H9 (cell line): Measurements from ENCODE around the gene RCAN3. TPM values are rescaled to one million over a fixed set of nuclear protein-coding genes. Genes with fewer than 3 reads are reported as not detected.

Source experiments
- DNase-seq: peaks from one replicate; pipeline ENCODE4 v3.0.0-alpha.2; 2017
- H2AFZ ChIP-seq: one replicate; pipeline ENCODE4 v1.6.1; 2013; ENCODE audit warnings: mild to moderate bottlenecking, low read length, control low read depth, moderate library complexity
- H2AK5ac ChIP-seq: 2 replicates; pipeline ENCODE4 v1.6.1; 2013; ENCODE audit warnings: low read length, control low read depth, mixed read lengths; ENCODE audit not compliant: insufficient read length
- H2BK120ac ChIP-seq: one replicate; pipeline ENCODE4 v1.6.1; 2013; ENCODE audit warnings: low read depth, mild to moderate bottlenecking, low read length, control low read depth, inconsistent platforms; ENCODE audit not compliant: poor library complexity, severe bottlenecking
- H2BK12ac ChIP-seq: 2 replicates; pipeline ENCODE4 v1.6.1; 2013; ENCODE audit warnings: low read length, control low read depth, mixed read lengths, low read depth; ENCODE audit not compliant: insufficient read length
- H2BK15ac ChIP-seq: 2 replicates; pipeline ENCODE4 v1.6.1; 2013; ENCODE audit warnings: low read depth, low read length, control low read depth
- H2BK20ac ChIP-seq: one replicate; pipeline ENCODE4 v1.6.1; 2013; ENCODE audit warnings: low read depth, mild to moderate bottlenecking, low read length, control low read depth, inconsistent platforms; ENCODE audit not compliant: poor library complexity, severe bottlenecking
- H2BK5ac ChIP-seq: 2 replicates; pipeline ENCODE4 v1.6.1; 2013; ENCODE audit warnings: low read length, control low read depth, mixed read lengths; ENCODE audit not compliant: insufficient read length
- H3K14ac ChIP-seq: 2 replicates; pipeline ENCODE4 v1.6.1; 2013; ENCODE audit warnings: low read length, control low read depth; ENCODE audit not compliant: insufficient read depth
- H3K18ac ChIP-seq: 2 replicates; pipeline ENCODE4 v1.6.1; 2013; ENCODE audit warnings: low read depth, mild to moderate bottlenecking, mixed read lengths, low read length, control low read depth; ENCODE audit not compliant: insufficient read length
- H3K23ac ChIP-seq: 2 replicates; pipeline ENCODE4 v1.6.1; 2013; ENCODE audit warnings: low read length, control low read depth, mixed read lengths, low read depth; ENCODE audit not compliant: insufficient read length
- H3K23me2 ChIP-seq: 2 replicates; pipeline ENCODE4 v1.6.1; 2013; ENCODE audit warnings: low read depth, mild to moderate bottlenecking, mixed read lengths, low read length, control low read depth; ENCODE audit not compliant: insufficient read length, poor library complexity, severe bottlenecking
- H3K27ac ChIP-seq: 2 replicates; pipeline ENCODE4 v1.5.1; 2013; ENCODE audit warnings: low read length, control low read depth, mixed read lengths, low read depth; ENCODE audit not compliant: insufficient read length
- H3K27me3 ChIP-seq: 2 replicates; pipeline ENCODE4 v1.6.1; 2013; ENCODE audit warnings: low read length, control low read depth, inconsistent platforms; ENCODE audit not compliant: insufficient read depth
- H3K4ac ChIP-seq: 2 replicates; pipeline ENCODE4 v1.6.1; 2013; ENCODE audit warnings: low read depth, mild to moderate bottlenecking, control low read depth, inconsistent platforms, low read length, moderate library complexity
- H3K4me1 ChIP-seq: 2 replicates; pipeline ENCODE4 v1.6.1; 2013; ENCODE audit warnings: low read length, control low read depth, inconsistent platforms; ENCODE audit not compliant: insufficient read depth
- H3K4me2 ChIP-seq: 2 replicates; pipeline ENCODE4 v1.6.1; 2013; ENCODE audit warnings: low read length, control low read depth, mixed read lengths; ENCODE audit not compliant: insufficient read length, insufficient read depth
- H3K56ac ChIP-seq: 2 replicates; pipeline ENCODE4 v1.6.1; 2013; ENCODE audit warnings: low read depth, mild to moderate bottlenecking, mixed read lengths, low read length, control low read depth; ENCODE audit not compliant: insufficient read length
- H3K79me1 ChIP-seq: 2 replicates; pipeline ENCODE4 v1.6.1; 2013; ENCODE audit warnings: low read depth, mild to moderate bottlenecking, moderate library complexity, low read length, control low read depth, inconsistent platforms; ENCODE audit not compliant: insufficient read depth, poor library complexity, severe bottlenecking
- H3K79me2 ChIP-seq: 2 replicates; pipeline ENCODE4 v1.6.1; 2013; ENCODE audit warnings: low read length, control low read depth, inconsistent platforms; ENCODE audit not compliant: insufficient read depth
- H3K9ac ChIP-seq: 2 replicates; pipeline ENCODE4 v1.6.1; 2013; ENCODE audit warnings: low read length, control low read depth, mixed read lengths; ENCODE audit not compliant: insufficient read length; ENCODE audit errors: extremely low read depth
- H3K9me3 ChIP-seq: one replicate; pipeline ENCODE4 v1.6.1; 2013; ENCODE audit warnings: low read depth, low read length, inconsistent platforms; ENCODE audit not compliant: control insufficient read depth
- H3T11ph ChIP-seq: one replicate; pipeline ENCODE4 v1.6.1; 2013; ENCODE audit warnings: mild to moderate bottlenecking, low read length, control low read depth, inconsistent platforms
- H4K20me1 ChIP-seq: one replicate; pipeline ENCODE4 v1.6.1; 2013; ENCODE audit not compliant: control insufficient read depth, insufficient read length, insufficient read depth
- H4K5ac ChIP-seq: 2 replicates; pipeline ENCODE4 v1.6.1; 2013; ENCODE audit warnings: low read depth, mild to moderate bottlenecking, mixed read lengths, low read length, control low read depth; ENCODE audit not compliant: insufficient read length
- H4K8ac ChIP-seq: replicated peaks from 2 replicates; pipeline ENCODE4 v1.6.1; 2013; ENCODE audit warnings: low read length, control low read depth, mixed read lengths, low read depth; ENCODE audit not compliant: insufficient read length
- H4K91ac ChIP-seq: 2 replicates; pipeline ENCODE4 v1.6.1; 2013; ENCODE audit warnings: low read depth, mild to moderate bottlenecking, moderate library complexity, mixed read lengths, low read length, control low read depth; ENCODE audit not compliant: insufficient read length
- H3K27ac Mint-ChIP-seq, 3 experiments: 2 replicates in 2 of 3; 3 replicates in 1 of 3; pipeline ENCODE4 v1.8.0; 2020 to 2021; ENCODE audit warnings: mixed read lengths in 3 of 3, mild to moderate bottlenecking in 1 of 3, moderate library complexity in 1 of 3
- H3K27me3 Mint-ChIP-seq: 2 replicates; pipeline ENCODE4 v1.8.0; 2021; ENCODE audit warnings: low read depth, mild to moderate bottlenecking, moderate library complexity, mixed read lengths
- H3K36me3 Mint-ChIP-seq, 3 experiments: 2 replicates in 2 of 3; 3 replicates in 1 of 3; pipeline ENCODE4 v1.8.0; 2020 to 2021; ENCODE audit warnings: low read depth in 3 of 3, mixed read lengths in 3 of 3; ENCODE audit not compliant: insufficient read depth in 1 of 3
- H3K4me1 Mint-ChIP-seq, 2 experiments: 2 replicates each; pipeline ENCODE4 v1.8.0; 2020; ENCODE audit warnings: mixed read lengths in 2 of 2
- H3K4me3 Mint-ChIP-seq, 2 experiments: 2 replicates in 1 of 2; 3 replicates in 1 of 2; pipeline ENCODE4 v1.8.0; 2020 to 2021; ENCODE audit warnings: mild to moderate bottlenecking in 2 of 2, mixed read lengths in 2 of 2, moderate library complexity in 1 of 2
- H3K9me3 Mint-ChIP-seq, 2 experiments: 2 replicates in 1 of 2; 3 replicates in 1 of 2; pipeline ENCODE4 v1.8.0; 2020; ENCODE audit warnings: mild to moderate bottlenecking in 2 of 2, mixed read lengths in 2 of 2, moderate library complexity in 1 of 2
- WGBS: extraction: QIAGEN DNeasy Blood & Tissue Kit; methylation state at CpG from one replicate; pipeline ENCODE4 v1.1.7; 2013; ENCODE audit warnings: missing lambda C conversion rate, low lambda C conversion rate, mixed read lengths; ENCODE audit not compliant: insufficient read length; ENCODE audit errors: extremely low coverage; 5-methylcytosine and 5-hydroxymethylcytosine counted together
- total RNA-seq: library from RNA; stranded (reverse); gene quantifications from 2 replicates; pipeline ENCODE4 v1.2.1, GENCODE V29; 2021
- TF ChIP-seq, protein P1 (sequence below): fragments of 200-600 bp; sonication (generic); conservative IDR thresholded peaks from 3 replicates; pipeline ENCODE4 v1.8.0; 2021; ENCODE audit warnings: antibody characterized with exemption, mild to moderate bottlenecking

RCAN3 gene
- total RNA-seq, 1 experiment from 2014 or later, result 13.0 TPM

GRCh38 chr1:24477309-24477708 is 25.3 kb upstream of the RCAN3 start:
- Histone ChIP-seq H3T11ph (no peak overlapping the region), H4K91ac (no peak overlapping the region), H3K27me3 (no peaks in the 10 kb centered on the region), H3K79me2 (no peaks in the 10 kb centered on the region), H3K9me3 (no peaks in the 10 kb centered on the region), H4K8ac (no peak overlapping the region), H3K4ac (no peak overlapping the region), H2BK15ac (no peak overlapping the region), H2BK12ac (no peak overlapping the region), H2BK5ac (no peak overlapping the region), H3K14ac (no peak overlapping the region), H3K23me2 (no peaks in the 10 kb centered on the region), H3K9ac (no peak overlapping the region), H3K79me1 (no peaks in the 10 kb centered on the region), H3K18ac (no peak overlapping the region), H4K20me1 (no peaks in the 10 kb centered on the region), H4K5ac (no peak overlapping the region), H2AK5ac (no peak overlapping the region), H3K23ac (no peak overlapping the region), H3K4me1 (peaks cover 4% of the 10 kb centered on the region; the same call in 1 of the 2 replicates), H2BK20ac (no peak overlapping the region), H2AFZ (no peak overlapping the region), H3K27ac (no peak overlapping the region), H3K4me2 (no peak overlapping the region), H2BK120ac (no peak overlapping the region), H3K56ac (no peak overlapping the region)
- peaks cover 13 to 25% of the 10 kb centered on the region in 2 experiments for H3K4me1 Mint-ChIP-seq
- no peak overlapping the region for H3K4me3 Mint-ChIP-seq
- WGBS, result no CpG with 5 or more reads among the region's 4 CpGs
- no peaks in the 10 kb centered on the region; a peak in 1 of 7 replicates for H3K36me3 Mint-ChIP-seq
- no peaks in the 10 kb centered on the region for H3K9me3 Mint-ChIP-seq
- DNase-seq, result no peak
- 0 out of 7 replicates have a peak overlapping the region, but pooled peaks of 1 of the 3 experiments have one; percentile 24 for H3K27ac Mint-ChIP-seq
- TF ChIP-seq, protein P1, sequence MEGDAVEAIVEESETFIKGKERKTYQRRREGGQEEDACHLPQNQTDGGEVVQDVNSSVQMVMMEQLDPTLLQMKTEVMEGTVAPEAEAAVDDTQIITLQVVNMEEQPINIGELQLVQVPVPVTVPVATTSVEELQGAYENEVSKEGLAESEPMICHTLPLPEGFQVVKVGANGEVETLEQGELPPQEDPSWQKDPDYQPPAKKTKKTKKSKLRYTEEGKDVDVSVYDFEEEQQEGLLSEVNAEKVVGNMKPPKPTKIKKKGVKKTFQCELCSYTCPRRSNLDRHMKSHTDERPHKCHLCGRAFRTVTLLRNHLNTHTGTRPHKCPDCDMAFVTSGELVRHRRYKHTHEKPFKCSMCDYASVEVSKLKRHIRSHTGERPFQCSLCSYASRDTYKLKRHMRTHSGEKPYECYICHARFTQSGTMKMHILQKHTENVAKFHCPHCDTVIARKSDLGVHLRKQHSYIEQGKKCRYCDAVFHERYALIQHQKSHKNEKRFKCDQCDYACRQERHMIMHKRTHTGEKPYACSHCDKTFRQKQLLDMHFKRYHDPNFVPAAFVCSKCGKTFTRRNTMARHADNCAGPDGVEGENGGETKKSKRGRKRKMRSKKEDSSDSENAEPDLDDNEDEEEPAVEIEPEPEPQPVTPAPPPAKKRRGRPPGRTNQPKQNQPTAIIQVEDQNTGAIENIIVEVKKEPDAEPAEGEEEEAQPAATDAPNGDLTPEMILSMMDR, result no peak
- no peaks in the 10 kb centered on the region for H3K27me3 Mint-ChIP-seq
